Pancreas (tissue), 10 donors: ENCODE measurements around the gene LCP1. TPM values are rescaled to one million over a fixed set of nuclear protein-coding genes. Genes with fewer than 3 reads are reported as not detected.
A peak's percentile ranks its signal among the peaks of the same experiment; 100 is the strongest.

ENCODE experiments used
- ATAC-seq, 4 donors: fragments of 200-7000 bp; cut with Tn5 transposase; one replicate each; pipeline versions ENCODE4 v1.8.0 to v1.9.1; 2020; ENCODE audit warnings: mild to moderate bottlenecking in 4 of 4, moderate library complexity in 4 of 4
- DNase-seq, 6 donors: peaks; one replicate each; pipeline ENCODE4 v3.0.0-alpha.2; 2020
- FAIRE-seq: peaks from 2 replicates; lab custom pipeline; 2012; peaks lifted over from hg19 to GRCh38; lab: Jason Lieb, UNC
- H3K27ac ChIP-seq, 4 donors: fragments of 200-600 bp; sonication (generic); 1 replicate in 3 of 4; 2 replicates in 1 of 4; pipeline versions ENCODE4 v1.5.0 to v1.8.0; 2020
- H3K27me3 ChIP-seq, 4 donors: fragments of 200-600 bp; one replicate each; pipeline ENCODE4 v1.8.0; 2021
- H3K36me3 ChIP-seq, 3 donors: fragments of 200-600 bp; sonication (generic) in 1 of 3; one replicate each; pipeline versions ENCODE4 v1.5.0 to v1.8.0; 2020 to 2021
- H3K4me1 ChIP-seq, 3 donors: fragments of 200-600 bp; one replicate each; pipeline ENCODE4 v1.8.0; 2021
- H3K4me3 ChIP-seq, 4 donors: fragments of 200-600 bp; sonication (generic) in 2 of 4; one replicate each; pipeline versions ENCODE4 v1.5.0 to v1.8.0; 2020 to 2021
- H3K9me3 ChIP-seq, 4 donors: fragments of 200-600 bp; one replicate each; pipeline ENCODE4 v1.8.0; 2021
- WGBS, 2 donors: extraction: QIAGEN DNeasy Blood & Tissue Kit; methylation state at CpG; one replicate each; pipeline ENCODE4 v1.1.7; 2013; 5-methylcytosine and 5-hydroxymethylcytosine counted together
- intact Hi-C, 3 donors: fragments of 100-400 bp; cut with DNase I; formaldehyde crosslinking; loops; one replicate each; pipeline versions ENCODE4 v1.11.1 to v1.14.2; 2022
- polyA plus RNA-seq, 2 donors: library from polyadenylated mRNA; stranded (reverse); fragments of 200-250 nt; gene quantifications; one replicate each; pipeline ENCODE4 v1.2.3, GENCODE V29; 2013
- total RNA-seq, 6 donors: library from RNA; stranded (reverse); fragmentation: NEBNext Ultra II Directional in 4 of 6; extraction: Animal tissue kit (Norgen Biotek cat#: 25700) in 4 of 6; gene quantifications; one replicate each; pipeline versions ENCODE4 v1.2.1 to v1.2.4, GENCODE V29; 2021 to 2023
- TF ChIP-seq, protein P1 (sequence below), 4 donors: fragments of 200-600 bp; sonication (generic) in 3 of 4; IDR thresholded peaks; one replicate each; pipeline versions ENCODE4 v1.5.0 to v1.8.0; 2021; ENCODE audit warnings: antibody characterized with exemption in 4 of 4
- donor health status: healthy with polysubstance abuse.
- donor health status: DM: no; HTN: no; CAD: no; lungs with moderate emphysema.
- donor health status: DM: no; HTN: no; CAD: no.
- donor health status: control.
- donor health status: control.
- donor health status: Bipolar disorder and iron deficiency.
- donor health status: DM: yes; HTN: yes; CAD: no.
- donor health status: DM: no; HTN: no; CAD: no.
- donor health status: DM: no; HTN: no; CAD: no.
- donor health status: DM: yes; HTN: yes; CAD: no.

LCP1 gene
- total and polyA plus RNA-seq, 8 donors = 2.0 to 38.3 (median 5.2) TPM

DNA sequence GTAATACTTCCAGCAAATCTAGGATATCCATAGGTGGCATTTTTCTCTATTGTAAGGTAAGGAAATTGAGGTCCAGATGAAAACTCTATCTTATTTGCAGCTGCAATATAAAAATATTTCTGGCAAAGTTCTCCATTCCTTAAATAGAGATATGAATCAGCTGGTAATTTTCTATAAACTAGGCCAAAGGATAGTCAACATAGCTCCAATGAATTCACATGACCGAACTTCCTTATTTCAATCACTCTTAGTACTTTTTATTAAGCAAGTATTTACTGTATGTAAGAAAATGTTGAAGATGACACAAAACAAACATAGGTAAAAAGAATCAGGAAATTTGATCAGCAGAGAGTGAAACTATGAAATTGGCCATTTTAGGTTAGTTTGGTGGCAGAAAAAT, 13.0 kb upstream of the LCP1 start:
- H3K27me3 ChIP-seq = no peaks in the 10 kb centered on the region
- H3K36me3 ChIP-seq = no peaks in the 10 kb centered on the region
- DNase-seq (no peak), FAIRE-seq (no peak), ATAC-seq (peak in 1 of 4 donors; percentile 25)
- intact Hi-C loops = no loop called here
- no peaks in the 10 kb centered on the region for H3K4me1 ChIP-seq
- no peak overlapping the region for H3K27ac ChIP-seq
- WGBS, 2 donors = 83 to 93% methylated on average over 1 of the region's 1 CpG
- H3K4me3 ChIP-seq = no peak overlapping the region
- TF ChIP-seq, protein P1, sequence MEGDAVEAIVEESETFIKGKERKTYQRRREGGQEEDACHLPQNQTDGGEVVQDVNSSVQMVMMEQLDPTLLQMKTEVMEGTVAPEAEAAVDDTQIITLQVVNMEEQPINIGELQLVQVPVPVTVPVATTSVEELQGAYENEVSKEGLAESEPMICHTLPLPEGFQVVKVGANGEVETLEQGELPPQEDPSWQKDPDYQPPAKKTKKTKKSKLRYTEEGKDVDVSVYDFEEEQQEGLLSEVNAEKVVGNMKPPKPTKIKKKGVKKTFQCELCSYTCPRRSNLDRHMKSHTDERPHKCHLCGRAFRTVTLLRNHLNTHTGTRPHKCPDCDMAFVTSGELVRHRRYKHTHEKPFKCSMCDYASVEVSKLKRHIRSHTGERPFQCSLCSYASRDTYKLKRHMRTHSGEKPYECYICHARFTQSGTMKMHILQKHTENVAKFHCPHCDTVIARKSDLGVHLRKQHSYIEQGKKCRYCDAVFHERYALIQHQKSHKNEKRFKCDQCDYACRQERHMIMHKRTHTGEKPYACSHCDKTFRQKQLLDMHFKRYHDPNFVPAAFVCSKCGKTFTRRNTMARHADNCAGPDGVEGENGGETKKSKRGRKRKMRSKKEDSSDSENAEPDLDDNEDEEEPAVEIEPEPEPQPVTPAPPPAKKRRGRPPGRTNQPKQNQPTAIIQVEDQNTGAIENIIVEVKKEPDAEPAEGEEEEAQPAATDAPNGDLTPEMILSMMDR (IDR thresholded peaks at IDR 0.05) = no peak
- H3K9me3 ChIP-seq = no peaks in the 10 kb centered on the region

DNA sequence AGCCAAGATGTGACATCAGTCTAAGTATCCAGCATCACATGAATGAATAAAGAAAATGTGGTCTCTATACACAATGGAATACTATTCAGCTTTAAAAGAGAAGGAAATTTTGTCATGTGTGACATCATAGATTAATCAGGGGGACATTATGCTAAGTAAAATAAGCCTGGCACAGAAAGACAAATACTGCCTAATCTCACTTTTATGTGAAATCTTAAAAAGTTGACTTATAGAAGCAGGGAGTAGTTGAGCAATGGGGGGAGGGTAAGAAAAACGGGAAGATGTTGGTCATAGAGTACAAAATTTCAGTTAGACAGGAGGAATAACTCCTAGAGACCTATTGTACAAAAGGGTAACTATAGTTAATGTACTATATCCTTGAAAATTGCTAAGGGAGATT, 10.4 kb upstream of the LCP1 start:
- DNase-seq (no peak), ATAC-seq (no peak), FAIRE-seq (no peak)
- TF ChIP-seq, protein P1 (IDR thresholded peaks at IDR 0.05) = no peak
- WGBS, 2 donors = 25 to 35% methylated on average over 1 of the region's 1 CpG
- Histone ChIP-seq H3K4me3 (no peak overlapping the region), H3K27me3 (no peaks in the 10 kb centered on the region), H3K36me3 (no peaks in the 10 kb centered on the region), H3K4me1 (no peaks in the 10 kb centered on the region), H3K27ac (no peak overlapping the region), H3K9me3 (no peaks in the 10 kb centered on the region)
- intact Hi-C loops = no loop called here

DNA sequence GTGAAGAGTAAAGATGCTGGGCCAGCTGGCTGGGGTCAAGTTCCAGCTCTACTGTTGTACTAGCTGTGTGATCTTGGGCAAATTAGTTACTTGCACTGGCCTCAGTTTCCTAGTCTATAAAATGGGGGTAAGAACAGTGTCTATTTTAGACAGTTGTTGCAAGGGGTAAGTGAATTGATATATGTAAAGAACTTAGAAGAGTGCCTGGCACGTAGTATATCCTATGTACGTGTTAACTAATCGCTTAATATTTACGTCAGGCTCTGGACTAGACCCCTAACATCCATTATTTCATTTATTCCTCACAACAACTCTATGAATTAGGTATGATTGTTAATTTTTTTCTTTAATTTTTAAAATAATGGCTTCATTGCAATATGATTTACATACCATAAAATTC, 3.7 kb upstream of the LCP1 start:
- WGBS, 2 donors = 80 to 88% methylated on average over 4 of the region's 4 CpGs
- no peak overlapping the region for H3K4me3 ChIP-seq
- H3K9me3 ChIP-seq = no peaks in the 10 kb centered on the region
- no peaks in the 10 kb centered on the region for H3K4me1 ChIP-seq
- TF ChIP-seq, protein P1 (IDR thresholded peaks at IDR 0.05) = no peak
- no peak overlapping the region for H3K27ac ChIP-seq
- no peaks in the 10 kb centered on the region for H3K36me3 ChIP-seq
- intact Hi-C loops = no loop called here
- DNase-seq (no peak), FAIRE-seq (no peak), ATAC-seq (no peak)
- H3K27me3 ChIP-seq = no peaks in the 10 kb centered on the region

DNA sequence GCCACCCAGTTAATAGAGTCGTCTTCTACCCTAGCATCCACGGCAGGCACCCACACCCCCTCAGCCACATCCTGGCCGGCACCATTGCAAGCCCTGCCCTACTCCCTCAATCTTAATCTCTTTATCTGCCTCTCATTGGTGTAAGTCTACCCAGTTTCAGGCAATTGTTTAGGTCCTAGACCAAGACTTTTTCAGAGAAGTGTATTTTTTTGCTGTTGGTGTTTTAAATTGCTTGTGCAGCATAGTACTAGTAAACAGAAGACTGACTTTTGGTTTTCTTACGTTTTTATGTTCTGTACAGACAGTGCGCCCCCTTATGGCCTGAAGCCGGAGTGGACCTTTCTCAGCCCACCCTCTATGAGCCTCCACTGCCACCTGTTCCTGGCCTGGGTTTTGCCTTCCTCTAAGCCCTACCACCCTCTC, 2.3 kb upstream of the LCP1 start:
- Histone ChIP-seq H3K4me3 (no peak overlapping the region), H3K9me3 (no peaks in the 10 kb centered on the region), H3K4me1 (no peaks in the 10 kb centered on the region), H3K36me3 (no peaks in the 10 kb centered on the region), H3K27ac (no peak overlapping the region), H3K27me3 (no peaks in the 10 kb centered on the region)
- WGBS, 2 donors = 36 to 42% methylated on average over 6 of the region's 6 CpGs
- no peak for FAIRE-seq
- ATAC-seq = peak in 2 of 4 donors; percentile 60 to 75
- TF ChIP-seq, protein P1 (IDR thresholded peaks at IDR 0.05) = peak in 1 of 4 donors; percentile 22
- DNase-seq = no peak
- intact Hi-C loops = no loop called here

DNA sequence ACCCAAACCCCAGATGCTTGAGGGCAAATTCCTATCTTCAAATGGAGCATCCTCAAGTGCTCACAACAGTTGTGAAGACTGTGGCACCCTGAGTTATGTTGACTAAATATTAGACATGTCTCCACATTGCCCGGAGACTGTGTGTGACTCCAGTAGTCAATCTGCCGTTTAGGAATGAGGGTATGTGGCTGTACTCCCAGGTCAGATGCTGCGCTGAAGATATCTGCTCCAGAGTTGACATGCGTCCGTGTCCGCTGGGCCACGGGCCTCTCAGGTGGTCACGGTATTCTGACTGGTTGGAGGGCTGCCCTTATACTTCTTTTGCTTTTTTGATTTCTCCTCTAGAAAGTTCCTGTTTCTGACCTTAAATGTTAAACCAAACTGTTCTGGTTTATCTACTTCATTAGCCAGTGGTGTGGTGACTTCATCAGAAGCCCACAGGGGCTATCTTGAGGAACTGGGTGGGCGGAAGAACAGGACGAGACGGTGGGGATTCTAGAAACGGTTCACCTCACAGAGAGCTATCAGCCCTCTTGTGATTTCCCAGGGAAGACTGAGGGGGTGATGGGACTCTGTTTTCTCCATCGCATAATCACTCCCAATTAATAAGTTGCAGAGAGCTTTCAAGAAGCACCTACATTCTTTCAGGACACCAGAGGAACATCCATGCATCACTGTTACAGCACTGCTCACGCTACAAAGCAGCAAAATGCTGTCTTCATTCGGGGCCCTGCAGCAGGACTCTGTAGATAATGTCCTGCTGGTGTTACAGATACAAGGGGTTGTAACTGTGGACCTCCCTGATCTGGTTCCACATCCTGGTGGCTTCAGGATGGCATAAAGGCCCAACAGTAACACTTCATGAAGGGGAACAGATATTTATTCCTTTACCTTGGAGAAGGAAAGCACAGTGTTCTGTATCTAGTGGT, 1.3 kb upstream of the LCP1 start:
- TF ChIP-seq, protein P1 (IDR thresholded peaks at IDR 0.05) = no peak
- Histone ChIP-seq H3K36me3 (no peaks in the 10 kb centered on the region), H3K27ac (no peak overlapping the region), H3K9me3 (no peaks in the 10 kb centered on the region), H3K4me3 (no peak overlapping the region), H3K27me3 (no peaks in the 10 kb centered on the region), H3K4me1 (no peaks in the 10 kb centered on the region)
- no peak for FAIRE-seq
- 75 to 83% methylated on average over 15 of the region's 15 CpGs for WGBS, 2 donors
- ATAC-seq = no peak
- intact Hi-C loops = no loop called here
- no peak for DNase-seq
